ENCODE results near the gene ZNF32.

GRCh38 chr10:43619368-43619767 is 29.3 kb downstream of the ZNF32 start:
- TF ChIP-seq POLR2AphosphoS5 (IDR thresholded peaks at IDR 0.05) (no peak), CTCF (IDR thresholded peaks at IDR 0.05; ENCODE audit: poor library complexity, severe bottlenecking) (no peak), SMC3 (conservative IDR thresholded peaks at IDR 0.05; ENCODE audit: poor library complexity) (no peak), EZH2 (IDR thresholded peaks at IDR 0.05; ENCODE audit: borderline replicate concordance, insufficient read depth, low read length, poor library complexity, severe bottlenecking) (no peak)

Data from neural cell (in vitro differentiated cells).